Heart left ventricle (tissue), 13 donors: Measurements from ENCODE around the gene PHACTR3.

Experiments used
- CTCF ChIP-seq, 12 donors: fragments of 200-600 bp; sonication (generic) in 4 of 12; IDR thresholded peaks; one replicate each; pipeline versions ENCODE4 v1.5.0 to v1.8.0; 2018 to 2022; ENCODE audit warnings: antibody characterized with exemption in 12 of 12, mild to moderate bottlenecking in 5 of 12
- POLR2A ChIP-seq, 2 donors: fragments of 450-650 bp; IDR thresholded peaks; one replicate each; pipeline ENCODE4 v1.6.1; 2017; ENCODE audit warnings: antibody characterized with exemption in 2 of 2, mild to moderate bottlenecking in 2 of 2, moderate library complexity in 2 of 2
- donor health status: ischemic (EF 13 %, LVEDD 7.1; RV severe dilation, severe dysfunction).
- donor health status: DM: no; HTN: yes; CAD: no.
- donor health status: DM: no; HTN: no; CAD: no.
- donor health status: ischemic (EF 25% LVEDD 6.9; RV normal size, moderate dysfunction).
- donor health status: ischemic (EF 25% LVEDD 5.7; RV mildly dilated, moderate dysfunction).
- donor health status: ischemic (EF 35%, LVEDD 5.7; RV mildly dilated, moderate dysfunction).
- donor health status: nonischemic (EF 11% LVEDD 7.7; RV severe dilation, severe dysfunction).
- donor health status: DM: yes; HTN: yes; CAD: no.
- donor health status: PGD.
- donor health status: ischemic (EF 29% LVEDD 5.4; RV normal size, mild dysfunction).
- donor health status: nonischemic (EF 23%, LVEDD 6.1; RV moderate dilation, normal function).

GRCh38 chr20:59662161-59662560 is 57.8 kb downstream of the PHACTR3 start:
- TF ChIP-seq CTCF (IDR thresholded peaks at IDR 0.05) (no peak), POLR2A (IDR thresholded peaks at IDR 0.05) (no peak)
